H1 (cell line): ENCODE results near the gene CEBPB. TPM values are rescaled to one million over a fixed set of nuclear protein-coding genes. Genes with fewer than 3 reads are reported as not detected.

Source experiments
- CTCF ChIA-PET: fragments of 300-600 bp; sonication (Branson Sonifier 250); formaldehyde crosslinking; loops from one replicate; lab custom pipeline; 2021; ENCODE audit not compliant: partially characterized antibody; lab: Charles Lee
- POLR2A ChIA-PET: fragments of 300-600 bp; sonication (Branson Sonifier 250); formaldehyde crosslinking; loops from one replicate; lab custom pipeline; 2021; ENCODE audit warnings: inconsistent platforms; ENCODE audit not compliant: partially characterized antibody; lab: Charles Lee
- DNase-seq, 2 experiments: peaks; one replicate each; pipeline versions ENCODE4 v3.0.0 to v3.0.0-alpha.2; 2010 to 2022; ENCODE audit warnings: low spot score in 2 of 2, low read depth in 1 of 2, mixed read lengths in 1 of 2
- FAIRE-seq: peaks from 2 replicates; lab custom pipeline; 2011; peaks lifted over from hg19 to GRCh38; lab: Jason Lieb, UNC
- H2AFZ ChIP-seq: 2 replicates; pipeline ENCODE4 v1.8.1; 2012; ENCODE audit warnings: low read length, inconsistent platforms
- H2AK5ac ChIP-seq: 2 replicates; pipeline ENCODE4 v1.6.1; 2013; ENCODE audit warnings: low read depth, low read length
- H2BK120ac ChIP-seq: replicated peaks from 2 replicates; pipeline ENCODE3; 2013; ENCODE audit warnings: low read depth, low read length, inconsistent platforms
- H2BK12ac ChIP-seq: 2 replicates; pipeline ENCODE4 v1.6.1; 2013; ENCODE audit warnings: low read depth, low read length
- H2BK15ac ChIP-seq: 2 replicates; pipeline ENCODE4 v1.6.1; 2013; ENCODE audit warnings: low read length
- H2BK20ac ChIP-seq: 2 replicates; pipeline ENCODE4 v1.6.1; 2013; ENCODE audit warnings: low read length
- H2BK5ac ChIP-seq: 2 replicates; pipeline ENCODE4 v1.6.1; 2013; ENCODE audit warnings: low read depth, low read length
- H3K14ac ChIP-seq: 2 replicates; pipeline ENCODE4 v1.6.1; 2013; ENCODE audit warnings: inconsistent platforms; ENCODE audit not compliant: insufficient read length
- H3K18ac ChIP-seq: 2 replicates; pipeline ENCODE4 v1.6.1; 2013; ENCODE audit warnings: low read length; ENCODE audit errors: extremely low read depth
- H3K23ac ChIP-seq: 2 replicates; pipeline ENCODE4 v1.6.1; 2013; ENCODE audit warnings: inconsistent platforms; ENCODE audit not compliant: insufficient read length
- H3K23me2 ChIP-seq: 2 replicates; pipeline ENCODE4 v1.6.1; 2013; ENCODE audit warnings: low read depth, low read length
- H3K27ac ChIP-seq: 2 replicates; pipeline ENCODE4 v1.6.1; 2011; ENCODE audit warnings: low read depth, low read length, inconsistent platforms
- H3K27me3 ChIP-seq, 4 experiments: replicated peaks in 1 of 4; 1 replicate in 1 of 4; 2 replicates in 3 of 4; pipeline versions ENCODE4 v1.6.1 to v1.8.1; 2011 to 2013; ENCODE audit warnings: low read length in 3 of 4, mild to moderate bottlenecking in 3 of 4, inconsistent platforms in 2 of 4, mixed read lengths in 2 of 4, moderate library complexity in 1 of 4; ENCODE audit not compliant: control insufficient read depth in 3 of 4, insufficient read depth in 3 of 4; ENCODE audit errors: extremely low read depth in 1 of 4
- H3K36me3 ChIP-seq, 4 experiments: 2 replicates each; pipeline versions ENCODE4 v1.6.1 to v1.8.1; 2011 to 2013; ENCODE audit warnings: mild to moderate bottlenecking in 4 of 4, low read length in 3 of 4, moderate library complexity in 2 of 4, control low read depth in 1 of 4, inconsistent platforms in 1 of 4; ENCODE audit not compliant: insufficient read depth in 4 of 4, control insufficient read depth in 2 of 4
- H3K4ac ChIP-seq: replicated peaks from 2 replicates; pipeline ENCODE3; 2013; ENCODE audit warnings: low read length, low read depth, mixed read lengths, inconsistent platforms; ENCODE audit not compliant: insufficient read length
- H3K4me1 ChIP-seq, 4 experiments: replicated peaks in 1 of 4; 1 replicate in 1 of 4; 2 replicates in 3 of 4; pipeline versions ENCODE4 v1.6.1 to v1.8.1; 2011 to 2013; ENCODE audit warnings: low read length in 3 of 4, inconsistent platforms in 2 of 4, mixed read lengths in 1 of 4; ENCODE audit not compliant: insufficient read depth in 4 of 4, control insufficient read depth in 3 of 4
- H3K4me2 ChIP-seq, 2 experiments: 2 replicates each; pipeline versions ENCODE4 v1.6.1 to v1.8.1; 2011 to 2013; ENCODE audit warnings: low read depth in 2 of 2, low read length in 2 of 2, control low read depth in 1 of 2, inconsistent platforms in 1 of 2, mild to moderate bottlenecking in 1 of 2; ENCODE audit not compliant: insufficient read depth in 1 of 2
- H3K4me3 ChIP-seq, 4 experiments: fragments of 200-600, 300-600 bp in 1 of 4; sonication (generic), shearing (Covaris generic), sonication (Bioruptor Twin) in 1 of 4; 2 replicates each; pipeline versions ENCODE4 v1.5.1 to v1.8.1; 2011 to 2016; ENCODE audit warnings: low read length in 4 of 4, low read depth in 3 of 4, control low read depth in 2 of 4, inconsistent platforms in 2 of 4, mild to moderate bottlenecking in 2 of 4, mixed read lengths in 1 of 4, moderate library complexity in 1 of 4; ENCODE audit not compliant: insufficient read depth in 2 of 4; ENCODE audit errors: extremely low read depth in 1 of 4
- H3K56ac ChIP-seq: replicated peaks from 2 replicates; pipeline ENCODE3; 2013; ENCODE audit warnings: low read depth, mild to moderate bottlenecking, mixed read lengths, low read length, inconsistent platforms; ENCODE audit not compliant: insufficient read length
- H3K79me1 ChIP-seq: 2 replicates; pipeline ENCODE4 v1.6.1; 2013; ENCODE audit warnings: low read depth, low read length, control low read depth
- H3K79me2 ChIP-seq, 2 experiments: 2 replicates each; pipeline versions ENCODE4 v1.6.1 to v1.8.1; 2012 to 2013; ENCODE audit warnings: low read length in 2 of 2, mild to moderate bottlenecking in 2 of 2, inconsistent platforms in 1 of 2; ENCODE audit not compliant: insufficient read depth in 2 of 2, control insufficient read depth in 1 of 2
- H3K9ac ChIP-seq, 4 experiments: replicated peaks in 1 of 4; 1 replicate in 1 of 4; 2 replicates in 3 of 4; pipeline versions ENCODE4 v1.6.1 to v1.8.1; 2011 to 2013; ENCODE audit warnings: low read depth in 3 of 4, low read length in 3 of 4, control low read depth in 2 of 4, mild to moderate bottlenecking in 2 of 4, moderate library complexity in 2 of 4, inconsistent platforms in 1 of 4; ENCODE audit errors: extremely low read depth in 1 of 4
- H3K9me3 ChIP-seq, 2 experiments: 2 replicates each; pipeline versions ENCODE4 v1.6.1 to v1.8.1; 2012 to 2013; ENCODE audit warnings: mild to moderate bottlenecking in 2 of 2, moderate library complexity in 2 of 2, control low read depth in 1 of 2, inconsistent platforms in 1 of 2, low read depth in 1 of 2, low read length in 1 of 2, mixed read lengths in 1 of 2; ENCODE audit not compliant: insufficient read depth in 2 of 2
- H4K20me1 ChIP-seq, 2 experiments: replicated peaks in 1 of 2; 2 replicates each; pipeline versions ENCODE3 to v1.8.1; 2011 to 2013; ENCODE audit warnings: inconsistent platforms in 2 of 2, low read length in 2 of 2, mild to moderate bottlenecking in 1 of 2; ENCODE audit not compliant: insufficient read depth in 2 of 2, control insufficient read depth in 1 of 2
- H4K5ac ChIP-seq: 2 replicates; pipeline ENCODE4 v1.6.1; 2013; ENCODE audit warnings: low read length, low read depth, mixed read lengths, inconsistent platforms; ENCODE audit not compliant: insufficient read length
- H4K8ac ChIP-seq: 2 replicates; pipeline ENCODE4 v1.8.0; 2013; ENCODE audit warnings: mild to moderate bottlenecking, moderate library complexity, low read length, inconsistent platforms; ENCODE audit not compliant: insufficient read depth; ENCODE audit errors: extremely low read depth
- H4K91ac ChIP-seq: replicated peaks from 2 replicates; pipeline ENCODE3; 2013; ENCODE audit warnings: low read length, mixed read lengths, inconsistent platforms; ENCODE audit not compliant: insufficient read length
- FOSL1 ChIP-seq: IDR thresholded peaks from 2 replicates; pipeline ENCODE4 v1.6.1; 2011; ENCODE audit warnings: mild to moderate bottlenecking, low read depth, low read length, moderate library complexity; ENCODE audit not compliant: insufficient read depth
- WGBS, 2 experiments: shearing (Covaris generic) in 1 of 2; methylation state at CpG; one replicate each; pipeline versions ENCODE4 v1.1.6 to v1.1.7; 2013 to 2015; ENCODE audit warnings: low lambda C conversion rate in 2 of 2, mixed read lengths in 2 of 2, inconsistent platforms in 1 of 2, low coverage in 1 of 2, missing lambda C conversion rate in 1 of 2; ENCODE audit not compliant: insufficient replicate concordance in 2 of 2, insufficient coverage in 1 of 2, insufficient read length in 1 of 2; ENCODE audit errors: extremely low coverage in 1 of 2, missing lambda C conversion rate in 1 of 2; 5-methylcytosine and 5-hydroxymethylcytosine counted together
- polyA plus RNA-seq, 7 experiments: library from polyadenylated mRNA; depleted of rRNA in 3 of 7; stranded (reverse) in 5 of 7; unstranded in 2 of 7; fragments of >200 nt in 5 of 7; fragments of 200-250 nt in 2 of 7; gene quantifications; 1 replicate in 5 of 7; 2 replicates in 1 of 7; 4 replicates in 1 of 7; pipeline versions ENCODE4 v1.2.1 to v1.2.3, GENCODE V29; 2011 to 2013; ENCODE audit warnings: missing spikeins in 2 of 7, mixed read lengths in 2 of 7
- total RNA-seq: library from RNA; stranded (reverse); fragmentation: NEBNext Ultra II Directional; extraction: Animal tissue kit (Norgen Biotek cat#: 25700); gene quantifications from 2 replicates; pipeline ENCODE4 v1.2.1, GENCODE V29; 2021

The CEBPB gene
- total and polyA plus RNA-seq, 2 of the 8 experiments (the other 6 are each of a cell fraction or from before 2014, with no cell fraction given) = 7.1 to 24.1 TPM

DNA sequence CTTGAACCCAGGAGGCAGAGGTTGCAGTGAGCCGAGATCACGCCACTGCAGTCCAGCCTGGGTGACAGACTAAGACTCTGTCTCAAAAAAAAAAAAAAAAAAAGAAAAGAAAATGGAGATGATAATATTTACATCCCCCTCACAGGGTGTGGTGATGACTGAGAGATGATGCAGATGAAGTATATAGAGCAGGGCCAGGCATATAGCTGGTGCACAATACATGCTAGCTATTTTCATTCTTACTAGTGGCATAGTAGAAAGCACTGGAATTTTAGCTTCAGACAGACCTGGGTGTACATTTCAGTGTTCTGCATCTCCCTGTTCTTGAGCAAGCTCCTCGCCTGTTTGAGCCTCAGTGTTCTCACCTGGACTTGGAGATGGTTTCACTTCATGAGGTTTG is 36.9 kb downstream of the CEBPB start:
- WGBS, 2 experiments = 81% methylated on average over 1 of the region's 3 CpGs; no CpG with 5 or more reads in 1 of the 2 experiments
- Histone ChIP-seq H3K14ac (no peak overlapping the region), H3K27me3 (no peaks in the 10 kb centered on the region), H2BK5ac (no peak overlapping the region), H4K8ac (no peak overlapping the region), H3K79me2 (no peaks in the 10 kb centered on the region), H3K4me1 (no peaks in the 10 kb centered on the region; a peak in 1 of 7 replicates), H2AFZ (no peak overlapping the region), H3K23ac (no peak overlapping the region), H2BK20ac (no peak overlapping the region), H4K20me1 (peaks cover 0 to 2% of the 10 kb centered on the region in 2 experiments), H3K27ac (no peak overlapping the region), H4K91ac (no peak overlapping the region), H3K4me2 (no peak overlapping the region), H3K4ac (no peak overlapping the region), H3K23me2 (no peaks in the 10 kb centered on the region), H3K18ac (no peak overlapping the region), H3K9ac (no peak overlapping the region), H2BK120ac (no peak overlapping the region), H4K5ac (no peak overlapping the region), H3K56ac (no peak overlapping the region), H3K4me3 (no peak overlapping the region), H2BK15ac (no peak overlapping the region), H3K79me1 (no peaks in the 10 kb centered on the region), H3K9me3 (no peaks in the 10 kb centered on the region), H2BK12ac (no peak overlapping the region), H2AK5ac (no peak overlapping the region), H3K36me3 (no peaks in the 10 kb centered on the region)
- ChIA-PET POLR2A (interaction anchor here (1.0 to 1.3 kb wide), 2 partner anchors 11 to 37 kb away, joined by 4 to 5 read pairs; partner anchors contain the start of gene CEBPB), CTCF (interaction anchor here (0.6 to 2.8 kb wide), 7 partner anchors 10 to 194 kb away, joined by 3 to 8 read pairs (median 4); no protein-coding TSS in a partner anchor)
- DNase-seq (no peak), FAIRE-seq (no peak)
- TF ChIP-seq FOSL1 = no peak
